GM19463 (cell line): ENCODE data around the gene NPM1.
"Not testable (repeated sequence)": the region's sequence is repeated elsewhere in the genome, so short reads cannot be mapped to it uniquely, and the experiment has no call there.

ENCODE experiments used
- ATAC-seq: cut with Tn5 transposase; IDR thresholded peaks from one replicate; pipeline ENCODE4 v1.9.1; 2021; ENCODE audit warnings: mild to moderate bottlenecking, moderate library complexity; ENCODE audit not compliant: unreplicated experiment

NPM1 gene

GRCh38 chr5:171412186-171412585 lies 24.5 kb downstream of the NPM1 start:
- ATAC-seq, result no peak

GRCh38 chr5:171413153-171413910 lies 25.7 kb downstream of the NPM1 start:
- ATAC-seq, result no peak

- ATAC-seq, result not testable (repeated sequence)
Observed at GRCh38 chr5:171413993-171414392, 26.3 kb downstream of the NPM1 start.

- no peak for ATAC-seq
Observed at GRCh38 chr5:171415115-171415730, 27.6 kb downstream of the NPM1 start.

- no peak for ATAC-seq
Observed at GRCh38 chr5:171416160-171417049, 28.8 kb downstream of the NPM1 start.

GRCh38 chr5:171418316-171418981 lies 30.8 kb downstream of the NPM1 start:
- ATAC-seq, result peak; percentile 62

- peak; percentile 49 for ATAC-seq
Observed at GRCh38 chr5:171418982-171419687, 31.5 kb downstream of the NPM1 start, which contains the start of gene FGF18. Gene FGF18 (plus strand): TSS chr5:171419647. CDS start chr5:171420200, 553 bp downstream.

- ATAC-seq, result peak; percentile 24
Observed at GRCh38 chr5:171419688-171420430, 32.2 kb downstream of the NPM1 start.

- no peak for ATAC-seq
Observed at GRCh38 chr5:171420431-171421241, 33.0 kb downstream of the NPM1 start.

GRCh38 chr5:171421331-171422262 lies 33.9 kb downstream of the NPM1 start:
- no peak for ATAC-seq

- no peak for ATAC-seq
Observed at GRCh38 chr5:171422495-171422894, 34.8 kb downstream of the NPM1 start.

- no peak for ATAC-seq
Observed at GRCh38 chr5:171422902-171423663, 35.4 kb downstream of the NPM1 start.

- ATAC-seq, result no peak
Observed at GRCh38 chr5:171424726-171425125, 37.1 kb downstream of the NPM1 start.

- no peak for ATAC-seq
Observed at GRCh38 chr5:171425596-171426244, 38.1 kb downstream of the NPM1 start.

- no peak for ATAC-seq
Observed at GRCh38 chr5:171426266-171426665, 38.6 kb downstream of the NPM1 start.

- ATAC-seq, result no peak
Observed at GRCh38 chr5:171426680-171427079, 39.0 kb downstream of the NPM1 start.
